K562 treated with DMSO at 1 percent for 48 hours (cell line): ENCODE data around the gene NISCH. TPM values are rescaled to one million over a fixed set of nuclear protein-coding genes. Genes with fewer than 3 reads are reported as not detected.

Source experiments
- total RNA-seq: library from RNA; unstranded; fragments of 300-600 nt; gene quantifications from 2 replicates; pipeline ENCODE4 v1.2.3, GENCODE V29; 2022; ENCODE audit warnings: low replicate concordance; ENCODE audit errors: extremely low read depth

NISCH gene
- total RNA-seq = not detected in 2 replicates

DNA sequence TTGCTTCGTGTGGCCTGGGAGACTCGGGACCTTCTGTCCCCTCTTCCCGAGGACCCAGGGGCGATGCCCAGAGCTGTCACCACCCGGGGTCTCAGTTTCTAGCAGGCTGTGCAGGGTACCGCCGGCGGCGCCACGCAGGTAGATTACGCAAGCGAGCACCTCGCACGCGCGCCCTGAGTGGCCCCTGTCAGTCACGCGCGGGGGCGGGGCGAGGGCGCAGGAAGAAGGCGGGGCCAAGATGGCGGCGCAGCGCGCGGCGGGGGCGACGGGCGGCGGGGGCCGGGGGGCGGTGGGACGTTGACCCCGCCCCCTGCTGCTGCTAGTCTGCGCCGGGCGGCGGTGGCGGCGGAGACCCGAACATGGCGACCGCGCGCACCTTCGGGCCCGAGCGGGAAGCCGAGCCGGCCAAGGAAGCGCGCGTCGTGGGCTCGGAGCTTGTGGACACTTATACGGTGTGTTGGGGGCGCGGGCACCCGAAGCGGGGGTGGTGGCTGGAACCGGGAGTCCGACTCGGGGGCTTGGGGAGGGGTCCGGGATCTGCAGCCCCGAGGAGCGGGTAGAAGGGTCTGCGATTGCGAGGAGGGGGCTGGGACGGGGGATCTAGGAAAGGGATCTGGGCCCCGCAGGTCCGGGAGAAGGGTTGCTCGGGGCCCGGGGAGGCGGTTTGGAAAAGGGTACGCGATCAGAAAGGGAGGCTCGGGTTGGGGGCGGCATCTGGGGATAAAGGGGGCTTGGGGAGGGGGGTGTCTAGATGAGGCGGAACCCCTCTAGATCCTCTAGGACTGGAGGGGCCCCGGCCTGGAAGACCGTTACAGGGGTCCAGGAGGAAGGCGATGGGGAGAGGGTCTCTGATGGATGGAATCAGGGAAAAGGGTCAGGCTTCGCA, at the start of gene NISCH:
Gene NISCH, plus strand, starts transcription at position 322 of the 886 bp plus-strand sequence. Its CDS starts 38 bp downstream, at position 360.

GRCh38 chr3:52444860-52445793, 10.3 kb upstream of the NISCH start, which contains the start of gene SEMA3G:
Gene SEMA3G, minus strand, starts transcription at chr3:52445103. Its CDS starts 76 bp downstream, at chr3:52445027.

GRCh38 chr3:52453496-52454249, 1.7 kb upstream of the NISCH start, which contains the start of gene TNNC1:
Gene TNNC1, minus strand, starts transcription at chr3:52454041. Its CDS starts 26 bp downstream, at chr3:52454015.

GRCh38 chr3:52494886-52495495, 39.6 kb downstream of the NISCH start, which contains the start of gene STAB1:
Gene STAB1, plus strand, starts transcription at chr3:52495338. Its CDS starts 76 bp downstream, at chr3:52495414.

DNA sequence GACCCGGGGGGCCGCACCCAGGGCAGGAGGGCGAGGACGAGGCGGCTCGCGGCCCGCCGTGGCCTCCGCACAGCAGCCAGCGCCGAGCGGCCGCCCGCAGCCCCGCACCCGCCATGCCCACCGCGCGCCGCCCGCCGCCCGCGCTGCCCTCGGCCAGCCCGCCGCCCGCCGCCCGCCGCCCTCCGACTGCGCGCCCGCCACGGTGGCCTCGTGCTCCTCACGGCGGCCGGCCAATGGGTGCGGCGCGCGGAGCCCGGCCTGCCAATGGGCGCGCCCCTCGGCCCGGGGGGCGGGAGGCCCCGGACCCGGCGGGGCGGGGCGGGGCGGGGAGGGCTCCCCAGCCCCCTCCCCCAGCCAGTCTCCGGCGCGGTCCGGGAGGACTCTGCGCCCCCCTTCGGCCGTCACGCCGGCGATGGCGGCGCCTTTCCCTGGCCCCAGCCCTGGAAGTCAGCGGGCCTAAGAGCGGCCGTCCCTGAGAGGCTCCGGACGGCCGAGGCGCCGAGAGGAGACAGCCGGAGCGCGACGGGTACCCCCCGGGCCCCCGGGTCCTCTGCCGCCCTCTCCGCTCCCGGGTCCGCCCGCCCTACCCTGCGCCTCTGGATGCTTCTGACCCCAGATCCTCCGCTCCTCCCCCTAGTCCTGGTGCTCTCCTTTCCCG, 78.3 kb downstream of the NISCH start, which contains the start of gene NT5DC2:
Gene NT5DC2, minus strand, starts transcription at position 235 of the 658 bp plus-strand sequence. Its CDS starts 120 bp downstream, at position 115.

GRCh38 chr3:52536369-52537164, 81.2 kb downstream of the NISCH start, which contains the start of gene UQCC5:
Gene UQCC5, plus strand, starts transcription at chr3:52536605. Its CDS starts 151 bp downstream, at chr3:52536756.

Other genes starting within 250 kb of the NISCH start
- not detected in 2 replicates for gene TLR9, start 230.0 kb upstream of the NISCH start, total RNA-seq
- 323 TPM in 1 of 2 replicates, not detected in the other for gene TWF2, start 216.4 kb upstream of the NISCH start, total RNA-seq
- gene PPM1M, start 209.8 kb upstream of the NISCH start, total RNA-seq = not detected in 2 replicates
- not detected in 2 replicates for gene WDR82, start 177.0 kb upstream of the NISCH start, total RNA-seq
- not detected in 2 replicates for gene GLYCTK, start 167.8 kb upstream of the NISCH start, total RNA-seq
- not detected in 2 replicates for gene DNAH1, start 139.3 kb upstream of the NISCH start, total RNA-seq
- gene BAP1, start 45.6 kb upstream of the NISCH start, total RNA-seq = not detected in 2 replicates
- gene PHF7, start 44.9 kb upstream of the NISCH start, total RNA-seq = not detected in 2 replicates
- not detected in 2 replicates for gene SEMA3G, start 10.5 kb upstream of the NISCH start, total RNA-seq
- not detected in 2 replicates for gene TNNC1, start 1.6 kb upstream of the NISCH start, total RNA-seq
- not detected in 2 replicates for gene STAB1, start 39.7 kb downstream of the NISCH start, total RNA-seq
- not detected in 2 replicates for gene NT5DC2, start 78.3 kb downstream of the NISCH start, total RNA-seq
- not detected in 2 replicates for gene UQCC5, start 81.0 kb downstream of the NISCH start, total RNA-seq
- gene PBRM1, start 230.3 kb downstream of the NISCH start, total RNA-seq = not detected in 2 replicates
- gene GNL3, start 230.4 kb downstream of the NISCH start, total RNA-seq = not detected in 2 replicates